HG03066 (cell line): ENCODE results near the gene TNPO1.

Experiments
- ATAC-seq: cut with Tn5 transposase; IDR thresholded peaks from one replicate; pipeline ENCODE4 v1.9.1; 2021; ENCODE audit warnings: low read depth; ENCODE audit not compliant: unreplicated experiment

TNPO1 gene

DNA sequence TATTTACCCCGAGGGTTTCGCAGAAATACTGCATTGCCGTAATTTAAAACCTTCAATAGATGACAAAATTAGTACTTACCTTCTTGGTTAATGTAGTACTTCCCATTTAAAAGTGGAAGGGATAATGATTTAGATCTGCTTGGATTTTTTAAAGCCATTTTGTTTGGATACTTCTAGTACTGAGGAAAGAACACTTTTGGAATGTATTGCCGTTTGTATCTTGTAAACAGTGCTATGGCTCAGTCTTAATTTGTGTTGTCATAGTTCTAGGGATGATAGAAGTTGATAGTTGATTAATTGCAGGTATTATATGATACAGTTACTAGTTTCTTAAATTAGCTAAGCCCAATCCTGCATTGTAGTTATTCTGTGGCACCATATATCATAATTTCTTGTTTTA is 33.1 kb downstream of the TNPO1 start:
- ATAC-seq = no peak

GRCh38 chr5:72850113-72850512 is 33.7 kb downstream of the TNPO1 start:
- ATAC-seq = no peak

DNA sequence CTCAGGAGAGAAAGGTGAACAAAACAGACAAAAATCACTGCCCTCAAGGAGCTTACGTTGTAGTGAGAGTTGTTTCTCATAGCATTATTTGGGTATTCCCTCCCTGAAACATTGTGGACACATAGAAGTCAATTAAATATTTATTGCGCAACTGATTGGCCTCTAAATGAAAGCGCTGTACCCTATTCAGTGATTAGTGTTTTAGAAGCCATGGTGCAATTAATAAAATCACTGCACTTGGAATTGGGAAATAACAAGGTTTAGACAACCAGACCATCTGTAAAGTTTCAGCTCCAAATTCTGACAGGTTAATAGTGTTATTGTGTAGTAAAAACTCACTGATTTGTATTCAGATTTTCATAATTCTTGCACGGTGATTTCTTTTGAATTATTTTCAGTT is 35.9 kb downstream of the TNPO1 start:
- no peak for ATAC-seq

DNA sequence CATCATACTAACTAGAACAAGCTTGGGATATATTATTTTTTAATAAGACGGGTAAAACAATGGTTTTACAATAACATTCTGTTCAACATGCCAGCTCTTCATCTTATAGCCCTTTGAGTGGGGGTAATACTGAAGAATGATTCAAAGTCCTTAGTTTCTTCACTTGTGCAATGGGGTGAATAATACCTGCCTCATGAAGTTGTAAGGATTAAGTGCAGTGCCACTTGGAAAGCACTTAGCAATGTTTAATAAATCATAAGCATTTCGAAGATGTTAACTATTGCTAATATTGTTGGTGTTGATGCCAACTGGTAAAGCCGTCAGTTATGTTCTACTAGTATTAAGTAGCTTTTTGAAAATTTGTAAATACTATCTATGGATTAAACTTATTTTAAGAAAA is 38.0 kb downstream of the TNPO1 start:
- no peak for ATAC-seq

DNA sequence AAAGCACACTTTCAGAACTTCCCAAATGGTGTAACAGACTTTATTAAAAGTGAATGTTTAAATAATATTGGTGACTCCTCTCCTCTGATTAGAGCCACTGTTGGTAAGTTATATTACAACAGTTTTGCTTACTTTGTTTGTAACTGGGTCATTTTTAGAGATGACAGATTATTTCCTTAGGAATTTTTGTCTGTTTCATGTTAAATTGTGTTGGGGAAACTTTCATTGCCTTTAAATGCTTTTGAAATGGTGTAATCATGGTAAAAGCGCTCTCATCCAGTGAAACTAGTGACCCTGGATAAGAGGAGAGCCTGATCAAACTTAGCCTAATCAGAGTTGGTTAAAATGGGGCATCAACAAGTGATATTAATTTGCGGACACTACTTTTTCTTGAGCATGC is 39.4 kb downstream of the TNPO1 start:
- no peak for ATAC-seq

GRCh38 chr5:72857396-72857795 is 40.9 kb downstream of the TNPO1 start:
- no peak for ATAC-seq

DNA sequence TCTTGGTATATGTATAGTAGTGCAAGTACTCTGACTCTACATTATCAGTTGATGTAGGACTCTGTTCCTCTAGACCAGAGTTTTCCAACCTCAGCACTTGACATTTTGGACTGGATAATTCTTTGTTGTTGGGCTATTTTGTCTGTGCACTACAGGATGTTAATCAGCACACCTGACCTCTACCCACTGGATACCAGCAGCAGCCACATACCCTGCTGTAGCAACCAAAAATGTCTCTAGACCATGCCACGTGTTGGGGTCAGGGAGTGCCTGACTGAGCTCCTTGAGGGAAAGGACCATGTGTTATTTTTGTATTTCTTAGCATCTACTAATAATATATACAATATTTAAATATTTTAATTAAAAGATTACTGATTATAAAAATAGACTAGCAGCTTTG is 42.7 kb downstream of the TNPO1 start:
- no peak for ATAC-seq

GRCh38 chr5:72860499-72860898 is 44.0 kb downstream of the TNPO1 start:
- ATAC-seq = no peak

- ATAC-seq = no peak
Measured at GRCh38 chr5:72871366-72872024, 55.0 kb downstream of the TNPO1 start.

DNA sequence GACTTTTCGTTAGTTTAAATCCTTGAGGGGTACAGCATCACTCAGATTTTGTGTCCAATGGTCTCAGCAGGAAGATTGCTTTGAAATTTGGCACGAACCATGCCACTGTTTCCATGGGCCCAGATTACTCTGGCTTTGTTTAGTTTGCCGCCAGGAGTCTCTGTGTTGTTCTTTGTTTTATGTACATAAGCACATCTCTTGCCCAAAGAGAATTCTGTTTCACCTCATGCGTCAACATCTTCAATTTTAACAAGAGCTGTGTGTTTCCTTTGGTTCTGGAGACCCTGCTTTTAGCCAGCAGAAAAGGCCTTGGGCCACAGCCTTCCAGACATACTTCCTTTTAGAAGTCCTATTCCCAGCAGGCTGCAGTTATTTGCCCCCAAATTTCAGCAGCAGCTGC is 62.4 kb downstream of the TNPO1 start:
- ATAC-seq = no peak

- ATAC-seq = no peak
Measured at GRCh38 chr5:72882989-72883388, 66.5 kb downstream of the TNPO1 start.

GRCh38 chr5:72883850-72884249 is 67.4 kb downstream of the TNPO1 start:
- no peak for ATAC-seq

DNA sequence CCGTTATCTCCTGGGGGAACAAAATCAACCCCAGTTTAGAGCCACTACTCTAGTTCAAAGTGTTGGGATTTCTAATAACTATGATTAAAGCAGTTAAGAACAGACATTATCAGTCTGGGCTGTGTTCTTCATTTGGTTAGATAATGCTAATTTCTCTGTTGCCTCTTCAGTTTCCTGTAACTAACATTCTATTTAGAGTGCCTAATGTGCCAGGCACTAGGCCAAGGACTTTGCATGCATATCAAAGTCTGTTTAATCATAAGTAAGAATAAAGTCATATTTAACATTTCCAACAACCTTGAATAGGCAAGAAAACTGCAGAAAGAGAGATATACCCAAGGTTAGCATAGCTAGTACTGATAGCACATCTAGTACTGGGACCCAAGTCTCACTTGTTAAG is 68.4 kb downstream of the TNPO1 start:
- ATAC-seq = no peak

DNA sequence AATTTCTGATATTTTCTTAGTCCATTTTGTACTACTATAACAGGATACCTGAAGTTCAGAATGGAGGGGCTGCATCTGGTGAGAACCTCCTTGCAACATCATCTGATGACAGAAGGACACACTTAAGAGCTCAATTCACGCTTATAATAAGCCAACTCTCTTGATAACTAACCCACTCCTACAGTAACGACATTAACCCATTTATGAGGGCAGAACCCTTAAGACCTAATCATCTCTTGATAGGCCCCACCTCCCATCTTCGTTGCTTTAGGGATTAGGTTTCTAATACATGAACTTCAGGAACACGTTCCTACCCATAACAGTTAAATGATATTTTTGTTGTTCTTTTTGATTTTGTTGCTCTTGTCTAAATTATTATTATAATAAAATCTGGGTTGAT is 69.4 kb downstream of the TNPO1 start:
- no peak for ATAC-seq

- ATAC-seq = no peak
Measured at GRCh38 chr5:72888595-72888994, 72.1 kb downstream of the TNPO1 start.

DNA sequence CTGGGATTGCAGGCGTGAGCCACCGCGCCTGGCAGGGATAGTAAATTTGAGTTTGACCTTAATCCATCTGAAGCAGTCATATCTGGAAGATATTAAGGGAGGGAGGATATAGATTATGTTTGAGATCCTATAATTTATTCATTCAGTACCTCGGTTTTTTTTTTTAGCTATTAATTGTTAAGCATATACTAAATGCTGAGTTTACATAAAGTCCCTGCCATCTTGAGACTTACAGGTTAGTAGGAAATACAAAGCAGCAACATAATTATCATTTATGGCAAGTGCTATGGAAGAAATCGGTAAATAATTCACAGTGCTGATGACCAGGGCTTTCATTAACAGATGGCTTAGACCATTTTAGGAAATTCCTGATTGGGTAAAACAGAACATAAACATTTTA is 72.9 kb downstream of the TNPO1 start:
- no peak for ATAC-seq

DNA sequence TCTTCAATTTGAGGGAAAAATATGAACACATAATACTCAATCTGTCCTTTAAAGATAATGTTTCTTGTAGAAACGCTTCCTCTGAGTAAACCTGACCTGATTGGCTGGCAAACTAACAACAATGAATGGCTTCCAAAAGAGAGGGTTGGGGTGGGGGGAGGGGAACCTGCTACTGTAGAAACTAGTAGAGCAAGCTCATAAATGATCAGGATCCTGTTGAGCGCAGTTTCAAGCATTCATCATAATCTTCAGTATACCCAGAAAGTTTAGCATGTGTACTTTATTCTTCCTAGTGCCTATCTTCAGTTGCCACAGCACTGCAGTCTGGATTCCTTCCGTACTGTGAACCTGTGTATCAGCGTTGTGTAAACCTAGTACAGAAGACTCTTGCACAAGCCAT is 76.4 kb downstream of the TNPO1 start:
- ATAC-seq = no peak

- no peak for ATAC-seq
Measured at GRCh38 chr5:72895758-72896157, 79.3 kb downstream of the TNPO1 start.

DNA sequence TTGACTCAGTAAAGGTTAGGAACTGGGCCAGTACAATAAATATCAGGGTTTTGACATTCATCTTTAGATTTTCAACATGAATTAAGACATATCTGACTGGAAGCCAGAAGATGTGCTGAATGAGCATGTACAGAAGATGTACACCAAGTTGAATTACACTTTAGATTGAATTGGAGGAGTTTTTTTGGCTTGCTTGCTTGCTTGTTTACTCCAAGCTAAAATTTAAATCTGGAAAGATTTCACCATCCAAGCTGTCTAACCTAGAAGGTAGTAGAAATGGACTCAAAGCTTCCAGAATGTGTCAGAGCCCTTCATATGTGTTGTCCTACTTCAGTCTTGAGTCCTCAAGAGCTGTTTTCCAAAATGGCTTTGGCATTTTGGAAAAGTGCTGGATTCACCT is 90.3 kb downstream of the TNPO1 start:
- no peak for ATAC-seq

DNA sequence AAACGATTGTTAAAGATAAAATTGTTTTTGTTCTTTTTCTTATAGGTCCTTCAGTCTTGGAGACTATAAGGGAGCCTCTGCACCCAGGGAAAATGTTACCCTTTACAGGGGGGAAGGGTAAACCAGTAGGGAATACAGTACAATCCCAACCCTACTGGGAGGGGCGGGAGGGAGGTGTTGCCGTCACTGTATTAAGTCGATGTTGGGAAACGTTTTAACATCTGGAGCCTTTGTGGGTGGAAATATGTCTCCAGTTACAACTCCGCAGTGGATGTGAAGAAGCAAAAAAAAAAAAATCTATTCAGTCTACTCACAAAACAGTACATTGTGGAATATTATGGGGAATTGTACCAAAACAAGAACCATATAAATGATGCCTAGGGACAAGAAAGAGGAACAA is 92.2 kb downstream of the TNPO1 start:
- no peak for ATAC-seq

- ATAC-seq = no peak
Measured at GRCh38 chr5:72917371-72917776, 100.9 kb downstream of the TNPO1 start.

GRCh38 chr5:72920690-72921502 is 104.4 kb downstream of the TNPO1 start:
- ATAC-seq = no peak
